Measurements from ENCODE around the gene PTAFR. TPM values are rescaled to one million over a fixed set of nuclear protein-coding genes. Genes with fewer than 3 reads are reported as not detected.

The PTAFR gene
- polyA plus RNA-seq, 3 donors from 2014 or later, result 1.5 to 9.4 (median 2.6) TPM

GRCh38 chr1:28193701-28194161 lies 17.2 kb upstream of the PTAFR start:
- no peak for DNase-seq
- H3K36me3 Mint-ChIP-seq, result peaks cover 4 to 14% (median 12%) of the 10 kb centered on the region in 3 donors
- H3K4me3 Mint-ChIP-seq, result no peak overlapping the region
- peaks cover 0 to 4% (median 2%) of the 10 kb centered on the region in 3 donors for H3K27me3 Mint-ChIP-seq (ENCODE audit: low read depth in 3 of 3)
- H3K4me1 Mint-ChIP-seq, result peaks cover 52 to 54% of the 10 kb centered on the region in 2 donors
- peak overlapping the region in 1 of 6 donors; percentile 34 for H3K27ac Mint-ChIP-seq
- no peaks in the 10 kb centered on the region for H3K9me3 Mint-ChIP-seq

DNA sequence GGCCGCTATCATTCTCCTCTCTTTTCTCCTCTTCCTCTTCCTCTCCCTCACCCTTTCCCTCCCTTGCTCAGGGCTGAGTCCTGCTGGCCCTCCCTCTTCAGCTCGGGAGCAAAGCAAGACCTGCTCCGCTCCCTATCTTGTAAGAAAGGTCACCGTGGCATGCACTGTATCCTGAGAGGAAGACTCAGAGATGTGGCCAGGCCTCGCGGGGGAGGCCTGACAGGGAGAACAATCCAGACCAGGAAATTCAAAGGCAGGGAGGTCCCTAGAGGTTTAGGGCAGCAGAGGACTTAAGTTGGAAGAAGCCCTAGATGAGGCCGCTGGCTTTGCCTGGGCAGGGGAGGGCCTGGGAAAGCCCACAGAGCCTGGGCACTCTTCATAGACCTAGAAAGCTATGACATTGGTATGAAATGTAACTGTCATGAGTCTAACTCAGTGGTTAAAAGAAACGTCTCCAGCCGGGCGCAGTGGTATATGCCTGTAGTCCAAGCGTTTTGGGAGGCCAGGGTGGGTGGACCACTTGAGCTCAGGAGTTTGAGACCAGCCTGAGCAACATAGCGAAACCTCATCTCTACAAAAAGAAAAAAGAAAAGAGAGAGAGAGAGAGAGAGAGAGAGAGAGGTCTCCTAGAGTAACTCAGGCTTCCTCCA lies 14.6 kb upstream of the PTAFR start:
- Mint-ChIP-seq H3K27me3 (ENCODE audit: low read depth in 3 of 3) (peaks cover 0 to 4% (median 0%) of the 10 kb centered on the region in 3 donors), H3K9me3 (no peaks in the 10 kb centered on the region), H3K36me3 (peaks cover 0 to 7% (median 5%) of the 10 kb centered on the region in 3 donors), H3K4me3 (no peak overlapping the region), H3K4me1 (peaks cover 28 to 31% of the 10 kb centered on the region in 2 donors), H3K27ac (peak overlapping the region in 3 of 6 donors; percentile 13 to 30 (median 14))
- no peak for DNase-seq

- peaks cover 0 to 7% (median 5%) of the 10 kb centered on the region in 3 donors for H3K36me3 Mint-ChIP-seq
- H3K9me3 Mint-ChIP-seq, result no peaks in the 10 kb centered on the region
- peak overlapping the region in 3 of 6 donors; percentile 2 to 30 (median 4) for H3K27ac Mint-ChIP-seq
- DNase-seq, result no peak
- peaks cover 0 to 4% (median 0%) of the 10 kb centered on the region in 3 donors for H3K27me3 Mint-ChIP-seq (ENCODE audit: low read depth in 3 of 3)
- H3K4me3 Mint-ChIP-seq, result no peak overlapping the region
- peaks cover 21 to 25% of the 10 kb centered on the region in 2 donors for H3K4me1 Mint-ChIP-seq
These were observed 14.0 kb upstream of the PTAFR start for GRCh38 chr1:28190337-28190979.

GRCh38 chr1:28185071-28185470 lies 8.6 kb upstream of the PTAFR start:
- no peaks in the 10 kb centered on the region for H3K9me3 Mint-ChIP-seq
- H3K4me3 Mint-ChIP-seq, result no peak overlapping the region
- H3K4me1 Mint-ChIP-seq, result peaks cover 11 to 13% of the 10 kb centered on the region in 2 donors
- H3K27me3 Mint-ChIP-seq (ENCODE audit: low read depth in 3 of 3), result peaks cover 0 to 4% (median 2%) of the 10 kb centered on the region in 3 donors
- H3K36me3 Mint-ChIP-seq, result peaks cover 0 to 6% (median 0%) of the 10 kb centered on the region in 3 donors
- DNase-seq, result no peak
- peak overlapping the region in 1 of 6 donors; percentile 0 for H3K27ac Mint-ChIP-seq

DNA sequence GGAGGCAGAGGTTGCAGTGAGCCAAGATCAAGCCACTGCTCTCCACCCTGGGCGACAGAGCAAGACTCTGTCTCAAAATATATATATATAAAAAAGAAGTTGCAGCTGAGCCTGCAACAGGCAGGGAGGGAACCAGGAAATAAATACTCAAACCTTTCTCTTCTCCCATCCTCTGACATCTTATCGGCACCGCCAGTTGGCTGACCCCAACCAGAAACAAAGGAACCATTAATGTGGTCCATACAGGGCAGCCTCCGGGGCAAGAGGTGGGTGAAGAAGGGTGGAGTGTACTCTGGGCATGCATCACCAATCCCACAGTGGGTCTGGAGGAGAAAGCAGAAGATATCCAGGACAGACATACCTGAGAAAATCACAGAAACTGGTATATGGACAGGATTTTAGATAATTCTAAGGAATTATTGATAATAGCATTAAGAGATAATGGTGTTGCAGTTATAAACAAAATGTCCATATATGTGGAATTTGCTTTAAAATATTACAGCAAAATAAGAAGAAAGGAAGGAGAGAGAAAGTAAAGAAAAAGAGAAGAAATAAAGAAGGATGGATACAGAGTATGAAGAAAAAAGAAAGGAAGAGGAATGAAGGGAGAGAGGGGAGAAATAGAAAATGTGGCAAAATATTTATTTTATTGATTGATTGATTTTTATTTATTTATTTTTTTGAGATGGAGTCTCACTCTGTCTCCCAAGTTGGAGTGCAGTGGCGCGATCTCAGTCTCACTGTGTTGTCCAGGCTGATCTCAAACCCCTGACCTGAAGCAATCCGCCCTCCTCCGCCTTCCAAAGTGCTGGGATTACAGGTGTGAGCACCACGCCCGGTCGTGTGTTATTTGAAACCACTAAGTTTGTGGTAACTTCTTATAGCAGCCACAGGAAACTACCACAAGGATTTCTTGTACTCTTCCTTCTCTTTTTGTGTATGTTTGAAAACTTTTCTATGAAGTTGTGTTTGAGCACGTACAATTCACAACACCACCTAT lies 4.1 kb upstream of the PTAFR start:
- Mint-ChIP-seq H3K4me3 (peak overlapping the region; percentile 7 to 64 (median 48)), H3K9me3 (no peaks in the 10 kb centered on the region), H3K4me1 (peaks cover 17 to 19% of the 10 kb centered on the region in 2 donors), H3K36me3 (peaks cover 0 to 6% (median 5%) of the 10 kb centered on the region in 3 donors), H3K27me3 (ENCODE audit: low read depth in 3 of 3) (peaks cover 2 to 9% (median 6%) of the 10 kb centered on the region in 3 donors), H3K27ac (peak overlapping the region in 4 of 6 donors; percentile 11 to 71 (median 32))
- no peak for DNase-seq

GRCh38 chr1:28178690-28179485 lies 2.4 kb upstream of the PTAFR start:
- no peak overlapping the region for H3K4me3 Mint-ChIP-seq

DNA sequence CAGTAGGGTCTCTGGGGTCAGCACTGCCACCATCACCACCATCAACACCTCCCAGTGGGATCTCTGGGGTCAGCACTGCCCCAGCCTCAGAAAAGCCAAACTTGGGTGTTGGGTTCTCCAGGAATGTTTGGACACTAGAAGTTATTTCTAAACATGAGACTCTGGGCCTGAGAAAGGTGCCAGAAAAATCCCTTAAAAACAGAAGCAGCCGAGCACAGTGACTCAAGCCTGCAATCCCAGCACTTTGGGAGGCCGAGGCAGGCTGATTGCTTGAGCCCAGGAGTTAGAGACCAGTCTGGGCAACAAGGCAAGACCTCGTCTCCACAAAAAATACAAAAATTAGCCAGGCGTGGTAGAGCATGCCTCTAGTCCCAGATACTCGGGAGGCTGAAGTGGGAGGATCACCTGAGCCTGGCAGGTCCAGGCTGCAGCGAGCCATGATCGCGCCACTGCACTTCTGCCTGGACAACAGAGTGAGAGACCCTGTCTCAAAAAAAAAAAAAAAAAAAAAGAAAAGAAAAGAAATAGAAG lies 470 bp downstream of the PTAFR start:
- Mint-ChIP-seq H3K9me3 (no peaks in the 10 kb centered on the region), H3K36me3 (peaks cover 0 to 5% (median 0%) of the 10 kb centered on the region in 3 donors), H3K4me1 (peaks cover 50% of the 10 kb centered on the region in 2 donors), H3K27ac (no peak overlapping the region), H3K4me3 (no peak overlapping the region), H3K27me3 (ENCODE audit: low read depth in 3 of 3) (peaks cover 0 to 9% (median 4%) of the 10 kb centered on the region in 3 donors)
- no peak for DNase-seq

More at GRCh38 chr1:28178690-28179485, 2.4 kb upstream of the PTAFR start:
- H3K9me3 Mint-ChIP-seq, result no peaks in the 10 kb centered on the region
- peak overlapping the region in 1 of 6 donors; percentile 32 for H3K27ac Mint-ChIP-seq
- DNase-seq, result no peak
- peaks cover 25 to 26% of the 10 kb centered on the region in 2 donors for H3K4me1 Mint-ChIP-seq
- peaks cover 0 to 9% (median 3%) of the 10 kb centered on the region in 3 donors for H3K27me3 Mint-ChIP-seq (ENCODE audit: low read depth in 3 of 3)
- peaks cover 0 to 5% (median 0%) of the 10 kb centered on the region in 3 donors for H3K36me3 Mint-ChIP-seq

GRCh38 chr1:28173980-28174297 lies 2.6 kb downstream of the PTAFR start:
- H3K9me3 Mint-ChIP-seq, result no peaks in the 10 kb centered on the region
- peak overlapping the region in 4 of 6 donors; percentile 56 to 84 (median 82) for H3K27ac Mint-ChIP-seq
- no peak for DNase-seq

DNA sequence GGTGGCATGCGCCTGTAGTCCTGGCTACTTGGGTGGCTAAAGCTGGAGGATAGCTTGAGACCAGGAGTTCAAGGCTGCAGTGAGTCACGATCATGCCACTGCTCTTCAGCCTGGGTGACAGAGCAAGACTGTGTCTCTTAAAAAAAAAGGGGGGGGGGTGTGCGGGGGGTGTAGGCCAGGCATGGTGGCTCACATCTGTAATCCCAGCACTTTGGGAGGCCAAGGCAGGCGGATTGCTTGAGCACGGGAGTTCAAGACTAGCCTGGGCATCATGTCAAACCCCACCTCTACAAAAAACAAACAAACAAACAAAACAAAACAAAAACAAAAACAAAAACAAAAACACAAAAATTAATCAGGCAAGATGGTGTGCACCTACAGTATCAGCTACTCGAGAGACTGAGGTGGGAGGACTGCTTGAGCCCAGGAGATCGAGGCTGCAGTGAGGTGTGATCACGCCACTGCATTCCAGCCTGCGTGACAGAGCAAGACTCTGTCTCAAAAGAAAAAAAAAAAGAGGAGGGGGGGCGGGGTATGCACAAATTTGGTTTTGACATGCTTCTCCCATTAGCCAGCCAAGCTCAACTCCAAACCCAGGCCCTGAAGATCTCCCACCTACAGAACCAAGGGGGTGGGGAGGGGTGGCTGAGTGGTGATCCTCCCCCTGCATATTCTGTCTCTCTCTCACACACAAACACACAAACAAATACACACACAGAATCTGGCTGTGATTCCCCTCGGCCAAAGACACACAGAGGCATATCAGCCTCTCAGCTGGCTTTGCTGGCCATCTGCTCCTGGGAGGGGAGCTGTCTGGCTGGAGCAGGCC lies 3.1 kb downstream of the PTAFR start:
- Mint-ChIP-seq H3K27me3 (ENCODE audit: low read depth in 3 of 3) (peaks cover 0 to 5% (median 4%) of the 10 kb centered on the region in 3 donors), H3K4me1 (peaks cover 56 to 58% of the 10 kb centered on the region in 2 donors), H3K4me3 (peak overlapping the region; percentile 72 to 80 (median 75)), H3K9me3 (no peaks in the 10 kb centered on the region), H3K36me3 (peaks cover 0 to 5% (median 0%) of the 10 kb centered on the region in 3 donors), H3K27ac (peak overlapping the region; percentile 7 to 84 (median 68))
- no peak for DNase-seq

More at GRCh38 chr1:28173980-28174297, 2.6 kb downstream of the PTAFR start:
- Mint-ChIP-seq H3K4me1 (peaks cover 50 to 55% of the 10 kb centered on the region in 2 donors), H3K27me3 (ENCODE audit: low read depth in 3 of 3) (peaks cover 0 to 5% (median 4%) of the 10 kb centered on the region in 3 donors), H3K36me3 (peaks cover 0 to 5% (median 0%) of the 10 kb centered on the region in 3 donors), H3K4me3 (peak overlapping the region; percentile 62 to 80 (median 75))

GRCh38 chr1:28172713-28173150 lies 3.8 kb downstream of the PTAFR start:
- Mint-ChIP-seq H3K4me3 (peak overlapping the region; percentile 69 to 80 (median 75)), H3K27ac (peak overlapping the region; percentile 20 to 89 (median 74)), H3K9me3 (no peaks in the 10 kb centered on the region), H3K36me3 (peaks cover 0 to 5% (median 0%) of the 10 kb centered on the region in 3 donors), H3K4me1 (peaks cover 60% of the 10 kb centered on the region in 2 donors), H3K27me3 (ENCODE audit: low read depth in 3 of 3) (peaks cover 0 to 5% (median 2%) of the 10 kb centered on the region in 3 donors)
- peak; percentile 50 to 58 (median 55) for DNase-seq

GRCh38 chr1:28171246-28171645 lies 5.2 kb downstream of the PTAFR start:
- H3K36me3 Mint-ChIP-seq, result no peaks in the 10 kb centered on the region
- H3K4me1 Mint-ChIP-seq, result peaks cover 57 to 60% of the 10 kb centered on the region in 2 donors
- peak overlapping the region in 2 of 5 donors; percentile 34 to 74 for H3K4me3 Mint-ChIP-seq
- H3K9me3 Mint-ChIP-seq, result no peaks in the 10 kb centered on the region
- no peak for DNase-seq
- peak overlapping the region in 2 of 6 donors; percentile 21 to 87 for H3K27ac Mint-ChIP-seq
- H3K27me3 Mint-ChIP-seq (ENCODE audit: low read depth in 3 of 3), result peaks cover 0 to 2% (median 0%) of the 10 kb centered on the region in 3 donors

Data from immature natural killer cell (primary cell).